Upper lobe of left lung (tissue), 4 donors: Measurements from ENCODE around the gene UGT1A1.

Source experiments
- EP300 ChIP-seq, 4 donors: sonication (generic); formaldehyde crosslinking; IDR thresholded peaks; one replicate each; pipeline ENCODE4 v1.5.1; 2017; ENCODE audit warnings: antibody characterized with exemption in 4 of 4, control low read depth in 2 of 4
- POLR2A ChIP-seq, 4 donors: fragments of 450-650 bp; IDR thresholded peaks; one replicate each; pipeline ENCODE4 v1.5.1; 2016 to 2017; ENCODE audit warnings: antibody characterized with exemption in 4 of 4, mild to moderate bottlenecking in 2 of 4
- POLR2AphosphoS5 ChIP-seq, 2 donors: sonication (generic); formaldehyde crosslinking; IDR thresholded peaks; one replicate each; pipeline ENCODE4 v1.5.1; 2017; ENCODE audit warnings: antibody characterized with exemption in 2 of 2
- TF ChIP-seq, protein P1 (sequence below), 6 experiments: fragments of 450-650 bp in 4 of 6; fragments of 200-600 bp in 2 of 6; sonication (generic) in 2 of 6; IDR thresholded peaks; one replicate each; pipeline ENCODE4 v1.5.1; 2016 to 2019; ENCODE audit warnings: antibody characterized with exemption in 6 of 6

DNA sequence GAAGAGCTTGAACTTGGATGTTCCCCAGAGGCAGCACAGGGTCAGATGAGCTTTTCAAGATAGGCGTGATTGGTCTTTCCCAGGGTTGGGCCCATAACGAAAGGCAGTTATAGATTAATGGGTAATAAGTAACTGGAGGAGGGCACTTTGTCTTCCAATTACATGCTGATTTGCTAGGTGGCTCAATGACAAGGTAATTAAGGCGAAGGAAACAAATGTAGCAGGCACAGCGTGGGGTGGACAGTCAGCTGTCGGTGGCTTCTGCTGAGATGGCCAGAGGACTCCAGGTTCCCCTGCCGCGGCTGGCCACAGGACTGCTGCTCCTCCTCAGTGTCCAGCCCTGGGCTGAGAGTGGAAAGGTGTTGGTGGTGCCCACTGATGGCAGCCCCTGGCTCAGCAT, 41.5 kb upstream of the UGT1A1 start, which contains the start of gene UGT1A4:
- TF ChIP-seq, protein P1, sequence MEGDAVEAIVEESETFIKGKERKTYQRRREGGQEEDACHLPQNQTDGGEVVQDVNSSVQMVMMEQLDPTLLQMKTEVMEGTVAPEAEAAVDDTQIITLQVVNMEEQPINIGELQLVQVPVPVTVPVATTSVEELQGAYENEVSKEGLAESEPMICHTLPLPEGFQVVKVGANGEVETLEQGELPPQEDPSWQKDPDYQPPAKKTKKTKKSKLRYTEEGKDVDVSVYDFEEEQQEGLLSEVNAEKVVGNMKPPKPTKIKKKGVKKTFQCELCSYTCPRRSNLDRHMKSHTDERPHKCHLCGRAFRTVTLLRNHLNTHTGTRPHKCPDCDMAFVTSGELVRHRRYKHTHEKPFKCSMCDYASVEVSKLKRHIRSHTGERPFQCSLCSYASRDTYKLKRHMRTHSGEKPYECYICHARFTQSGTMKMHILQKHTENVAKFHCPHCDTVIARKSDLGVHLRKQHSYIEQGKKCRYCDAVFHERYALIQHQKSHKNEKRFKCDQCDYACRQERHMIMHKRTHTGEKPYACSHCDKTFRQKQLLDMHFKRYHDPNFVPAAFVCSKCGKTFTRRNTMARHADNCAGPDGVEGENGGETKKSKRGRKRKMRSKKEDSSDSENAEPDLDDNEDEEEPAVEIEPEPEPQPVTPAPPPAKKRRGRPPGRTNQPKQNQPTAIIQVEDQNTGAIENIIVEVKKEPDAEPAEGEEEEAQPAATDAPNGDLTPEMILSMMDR (IDR thresholded peaks at IDR 0.05), result no peak
- TF ChIP-seq POLR2A (IDR thresholded peaks at IDR 0.05) (no peak), POLR2AphosphoS5 (IDR thresholded peaks at IDR 0.05) (no peak), EP300 (IDR thresholded peaks at IDR 0.05) (no peak)
